Measurements from ENCODE around the gene CLCN5.

DNA sequence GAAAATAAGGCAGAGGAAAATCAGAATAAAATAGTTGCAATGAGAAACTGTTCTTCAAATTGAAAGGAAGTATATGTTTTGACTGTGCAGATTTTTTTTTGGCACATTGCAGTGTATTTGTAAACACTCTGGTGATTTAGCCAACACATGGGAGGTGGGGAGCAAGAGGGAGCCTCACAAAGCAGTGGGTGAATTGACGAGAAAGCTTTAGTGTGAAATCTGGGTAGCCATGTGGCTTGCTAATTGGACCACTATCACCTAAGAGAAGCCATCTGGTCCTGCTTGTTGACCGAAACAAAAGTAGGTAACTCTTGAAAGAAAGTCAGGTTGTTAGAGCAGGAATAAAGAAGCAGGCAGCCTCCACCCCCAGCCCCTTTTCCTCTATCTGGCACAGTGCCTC, 10.4 kb downstream of the CLCN5 start:
- TF ChIP-seq, protein P1, sequence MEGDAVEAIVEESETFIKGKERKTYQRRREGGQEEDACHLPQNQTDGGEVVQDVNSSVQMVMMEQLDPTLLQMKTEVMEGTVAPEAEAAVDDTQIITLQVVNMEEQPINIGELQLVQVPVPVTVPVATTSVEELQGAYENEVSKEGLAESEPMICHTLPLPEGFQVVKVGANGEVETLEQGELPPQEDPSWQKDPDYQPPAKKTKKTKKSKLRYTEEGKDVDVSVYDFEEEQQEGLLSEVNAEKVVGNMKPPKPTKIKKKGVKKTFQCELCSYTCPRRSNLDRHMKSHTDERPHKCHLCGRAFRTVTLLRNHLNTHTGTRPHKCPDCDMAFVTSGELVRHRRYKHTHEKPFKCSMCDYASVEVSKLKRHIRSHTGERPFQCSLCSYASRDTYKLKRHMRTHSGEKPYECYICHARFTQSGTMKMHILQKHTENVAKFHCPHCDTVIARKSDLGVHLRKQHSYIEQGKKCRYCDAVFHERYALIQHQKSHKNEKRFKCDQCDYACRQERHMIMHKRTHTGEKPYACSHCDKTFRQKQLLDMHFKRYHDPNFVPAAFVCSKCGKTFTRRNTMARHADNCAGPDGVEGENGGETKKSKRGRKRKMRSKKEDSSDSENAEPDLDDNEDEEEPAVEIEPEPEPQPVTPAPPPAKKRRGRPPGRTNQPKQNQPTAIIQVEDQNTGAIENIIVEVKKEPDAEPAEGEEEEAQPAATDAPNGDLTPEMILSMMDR (IDR thresholded peaks at IDR 0.05) = no peak
- TF ChIP-seq EP300 (IDR thresholded peaks at IDR 0.05) (no peak), POLR2A (IDR thresholded peaks at IDR 0.05) (no peak), POLR2AphosphoS5 (IDR thresholded peaks at IDR 0.05) (no peak)

Data from gastroesophageal sphincter (tissue), 3 donors.